HCT116 (cell line): ENCODE measurements around the gene MAML3. TPM values are rescaled to one million over a fixed set of nuclear protein-coding genes. Genes with fewer than 3 reads are reported as not detected.

Experiments used
- ATAC-seq: fragments of 200-7000 bp; cut with Tn5 transposase; 2 replicates; pipeline ENCODE4 v1.9.1; 2020; ENCODE audit warnings: mild to moderate bottlenecking, moderate library complexity
- BruUV-seq: library from RNA; stranded (reverse); fragments of 400-500 nt; replicated peaks from 2 replicates; lab custom pipeline; 2021; lab: Mats Ljungman, UMichigan
- CTCF ChIA-PET: fragments of 300-600 bp; sonication (Branson Sonifier 250); formaldehyde crosslinking; loops from one replicate; lab custom pipeline; 2021; ENCODE audit warnings: antibody characterized with exemption; lab: Charles Lee
- POLR2A ChIA-PET: fragments of 300-600, 350-600 bp; sonication (Branson Sonifier 250); formaldehyde crosslinking; loops from one replicate; lab custom pipeline; 2021; ENCODE audit warnings: antibody characterized with exemption; lab: Charles Lee
- RAD21 ChIA-PET, 2 experiments: fragments of 300-600 bp; sonication (Branson Sonifier 250); formaldehyde crosslinking; loops; one replicate each; lab custom pipeline; 2023; ENCODE audit warnings: low total read pairs in 2 of 2; ENCODE audit not compliant: uncharacterized antibody in 2 of 2, unreplicated experiment in 2 of 2, low non-redundant PET in 1 of 2; lab: Charles Lee
- DNase-seq: peaks from one replicate; pipeline ENCODE4 v3.0.0-alpha.2; 2010; ENCODE audit warnings: low read depth, low spot score
- H2AFZ ChIP-seq: fragments of 200-600 bp; shearing (Covaris generic), sonication (generic); 2 replicates; pipeline ENCODE4 v1.6.1; 2017; ENCODE audit warnings: low read depth, mixed run types, mixed read lengths, antibody characterized with exemption, low read length; ENCODE audit not compliant: poor library complexity, severe bottlenecking
- H3K27ac ChIP-seq: 2 replicates; pipeline ENCODE4 v1.5.1; 2012; ENCODE audit warnings: low read depth, low read length
- H3K27me3 ChIP-seq: fragments of 200-600 bp; sonication (generic); 2 replicates; pipeline ENCODE4 v1.6.1; 2016; ENCODE audit warnings: mixed run types, low read length, mixed read lengths; ENCODE audit not compliant: insufficient read depth
- H3K36me3 ChIP-seq, 2 experiments: fragments of 200-500 bp in 1 of 2; fragments of 200-600 bp in 1 of 2; sonication (Bioruptor generic) in 1 of 2; sonication (generic) in 1 of 2; 2 replicates each; pipeline versions ENCODE4 v1.5.1 to v1.6.1; 2014 to 2016; ENCODE audit warnings: low read length in 2 of 2, inconsistent platforms in 1 of 2, mixed read lengths in 1 of 2, mixed run types in 1 of 2; ENCODE audit not compliant: insufficient read depth in 2 of 2, control insufficient read depth in 1 of 2
- H3K4me1 ChIP-seq, 2 experiments: fragments of 200-600 bp in 1 of 2; sonication (generic) in 1 of 2; 2 replicates each; pipeline versions ENCODE4 v1.5.1 to v1.6.1; 2012 to 2017; ENCODE audit warnings: low read length in 2 of 2, inconsistent platforms in 1 of 2, mild to moderate bottlenecking in 1 of 2, mixed read lengths in 1 of 2, mixed run types in 1 of 2, moderate library complexity in 1 of 2; ENCODE audit not compliant: insufficient read depth in 2 of 2, control insufficient read depth in 1 of 2
- H3K4me2 ChIP-seq: fragments of 200-600 bp; sonication (generic); 2 replicates; pipeline ENCODE4 v1.6.1; 2017; ENCODE audit warnings: mixed run types, low read length, mixed read lengths
- H3K4me3 ChIP-seq, 2 experiments: fragments of 200-600 bp in 1 of 2; sonication (generic) in 1 of 2; replicated peaks in 1 of 2; 2 replicates each; pipeline ENCODE4 v1.5.1; 2011 to 2016; ENCODE audit warnings: low read length in 2 of 2, control low read depth in 1 of 2, low read depth in 1 of 2, mild to moderate bottlenecking in 1 of 2, mixed read lengths in 1 of 2, mixed run types in 1 of 2
- H3K79me2 ChIP-seq: fragments of 200-600 bp; sonication (generic); 2 replicates; pipeline ENCODE4 v1.6.1; 2017; ENCODE audit warnings: mild to moderate bottlenecking, mixed run types, low read length, moderate library complexity, mixed read lengths; ENCODE audit not compliant: insufficient read depth
- H3K9ac ChIP-seq: fragments of 200-600 bp; sonication (generic); 2 replicates; pipeline ENCODE4 v1.6.1; 2016; ENCODE audit warnings: low read length, mixed read lengths
- H3K9me2 ChIP-seq: fragments of 200-600 bp; sonication (generic), shearing (Covaris generic); 2 replicates; pipeline ENCODE4 v1.6.1; 2017; ENCODE audit warnings: mixed run types, mild to moderate bottlenecking, moderate library complexity; ENCODE audit not compliant: insufficient read depth
- H3K9me3 ChIP-seq, 2 experiments: fragments of 200-500 bp in 1 of 2; fragments of 200-600 bp in 1 of 2; sonication (Bioruptor generic) in 1 of 2; sonication (generic) in 1 of 2; 2 replicates each; pipeline ENCODE4 v1.6.1; 2014 to 2017; ENCODE audit warnings: low read length in 2 of 2, mixed read lengths in 2 of 2, inconsistent platforms in 1 of 2, low read depth in 1 of 2, mild to moderate bottlenecking in 1 of 2, mixed run types in 1 of 2, moderate library complexity in 1 of 2; ENCODE audit not compliant: control insufficient read depth in 1 of 2, insufficient read depth in 1 of 2
- H4K20me1 ChIP-seq: fragments of 200-600 bp; sonication (generic), shearing (Covaris generic); 2 replicates; pipeline ENCODE4 v1.6.1; 2017; ENCODE audit warnings: mixed run types, mild to moderate bottlenecking, moderate library complexity; ENCODE audit not compliant: insufficient read depth
- CBX3 ChIP-seq: IDR thresholded peaks from 2 replicates; pipeline ENCODE4 v1.6.1; 2012; ENCODE audit warnings: low read depth
- CEBPB ChIP-seq: IDR thresholded peaks from 2 replicates; pipeline ENCODE4 v1.6.1; 2012; ENCODE audit warnings: low read depth
- CTCF ChIP-seq, 3 experiments: fragments of 200-600 bp in 1 of 3; sonication (generic) in 1 of 3; IDR thresholded peaks in 2 of 3; conservative IDR thresholded peaks in 1 of 3; 2 replicates each; pipeline ENCODE4 v1.5.1; 2012 to 2017; ENCODE audit warnings: low read depth in 2 of 3, low read length in 2 of 3, antibody characterized with exemption in 1 of 3, borderline replicate concordance in 1 of 3, control low read depth in 1 of 3, mild to moderate bottlenecking in 1 of 3, mixed read lengths in 1 of 3, mixed run types in 1 of 3, moderate library complexity in 1 of 3; ENCODE audit not compliant: insufficient read depth in 1 of 3
- EGR1 ChIP-seq: IDR thresholded peaks from 2 replicates; pipeline ENCODE4 v1.6.1; 2012; ENCODE audit warnings: low read depth
- ELF1 ChIP-seq: IDR thresholded peaks from 2 replicates; pipeline ENCODE4 v1.6.1; 2012; ENCODE audit warnings: low read depth, borderline replicate concordance
- EZH2phosphoT487 ChIP-seq: fragments of 200-600 bp; IDR thresholded peaks from 2 replicates; pipeline ENCODE4 v1.6.1; 2018; ENCODE audit warnings: antibody characterized with exemption, borderline replicate concordance
- FOSL1 ChIP-seq: IDR thresholded peaks from 2 replicates; pipeline ENCODE4 v1.6.1; 2012; ENCODE audit warnings: low read depth
- JUND ChIP-seq: IDR thresholded peaks from 2 replicates; pipeline ENCODE4 v1.6.1; 2012
- MAX ChIP-seq: IDR thresholded peaks from 2 replicates; pipeline ENCODE4 v1.6.1; 2012
- POLR2A ChIP-seq: IDR thresholded peaks from 2 replicates; pipeline ENCODE4 v1.7.0; 2011; ENCODE audit warnings: borderline replicate concordance; ENCODE audit not compliant: insufficient read depth, insufficient read length; ENCODE audit errors: extremely low read depth
- POLR2AphosphoS5 ChIP-seq: IDR thresholded peaks from 2 replicates; pipeline ENCODE4 v1.6.1; 2011; ENCODE audit warnings: mild to moderate bottlenecking, low read depth, low read length, moderate library complexity
- SIN3A ChIP-seq: IDR thresholded peaks from 2 replicates; pipeline ENCODE4 v1.6.1; 2012; ENCODE audit warnings: low read depth
- SP1 ChIP-seq: IDR thresholded peaks from 2 replicates; pipeline ENCODE4 v1.6.1; 2012; ENCODE audit warnings: low read depth
- TCF7L2 ChIP-seq: IDR thresholded peaks from 2 replicates; pipeline ENCODE4 v1.7.0; 2011; ENCODE audit warnings: borderline replicate concordance, inconsistent platforms; ENCODE audit not compliant: insufficient read depth, insufficient read length; ENCODE audit errors: extremely low read depth
- YY1 ChIP-seq: IDR thresholded peaks from 2 replicates; pipeline ENCODE4 v1.6.1; 2011; ENCODE audit warnings: low read length, low read depth, moderate library complexity, mild to moderate bottlenecking; ENCODE audit not compliant: insufficient replicate concordance; ENCODE audit errors: extremely low read depth
- ZBTB33 ChIP-seq: IDR thresholded peaks from 2 replicates; pipeline ENCODE4 v1.6.1; 2011; ENCODE audit warnings: mild to moderate bottlenecking, low read length, moderate library complexity; ENCODE audit not compliant: insufficient replicate concordance; ENCODE audit errors: extremely low read depth
- ZFX ChIP-seq: fragments of 450-650 bp; IDR thresholded peaks from 2 replicates; pipeline ENCODE4 v1.6.1; 2017
- ZNF274 ChIP-seq: fragments of 200-500 bp; sonication (Bioruptor generic); IDR thresholded peaks from 2 replicates; pipeline ENCODE4 v1.6.1; 2014; ENCODE audit warnings: mild to moderate bottlenecking, low read depth, low read length, inconsistent platforms
- intact Hi-C: fragments of 100-400 bp; cut with micrococcal nuclease; formaldehyde crosslinking; loops from 2 replicates; pipeline ENCODE4 v1.10.0; 2022
- total RNA-seq: library from RNA; stranded (reverse); gene quantifications from one replicate; pipeline ENCODE4 v1.2.1, GENCODE V29; 2021; ENCODE audit not compliant: unreplicated experiment
- TF ChIP-seq, protein P1 (sequence below): IDR thresholded peaks from 2 replicates; pipeline ENCODE4 v1.6.1; 2012; ENCODE audit warnings: low read depth

Gene MAML3
- total RNA-seq, 1 experiment from 2014 or later: 3.1 TPM

DNA sequence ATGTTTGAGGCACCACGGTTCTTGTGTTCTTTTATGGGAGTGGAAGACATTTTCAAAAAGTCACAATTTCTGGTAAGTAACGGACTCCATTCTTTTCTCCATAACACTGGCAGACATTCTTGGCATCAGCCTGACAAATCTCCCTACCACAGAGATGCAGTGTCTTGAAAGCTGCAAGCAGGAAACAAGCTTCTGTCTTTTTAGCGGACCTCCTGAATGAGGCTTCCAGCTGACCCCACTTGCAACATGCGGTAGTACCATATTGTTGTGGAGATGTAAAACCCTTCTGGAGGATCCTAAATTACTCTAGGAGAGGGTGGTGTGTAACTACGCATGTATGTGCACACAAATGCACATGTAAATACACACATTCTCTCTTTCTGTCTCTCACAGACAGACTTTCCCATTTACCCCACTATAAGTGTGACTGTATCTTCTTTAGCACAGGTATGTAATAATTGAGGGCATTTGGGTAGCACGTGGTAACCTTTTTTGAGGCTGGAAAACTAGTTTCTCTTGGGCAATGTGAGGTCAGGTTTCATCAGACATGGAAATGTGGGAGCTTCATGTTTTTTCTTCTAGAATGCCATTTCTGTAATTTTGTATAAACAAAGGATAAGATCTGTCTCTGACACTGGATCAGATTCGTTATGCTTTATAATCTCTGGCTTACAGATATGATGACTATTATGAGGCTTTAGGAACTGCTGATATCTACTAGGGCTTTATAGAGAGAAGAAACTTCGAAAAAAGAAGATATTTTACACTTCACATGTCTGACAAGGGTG, 358.3 kb downstream of the MAML3 start:
- CTCF ChIA-PET: no interaction called here

More for the DNA sequence above, 358.3 kb downstream of the MAML3 start:
- Histone ChIP-seq H2AFZ (no peak overlapping the region), H3K36me3 (no peaks in the 10 kb centered on the region), H3K9me2 (no peaks in the 10 kb centered on the region), H3K4me1 (no peaks in the 10 kb centered on the region), H3K9me3 (no peaks in the 10 kb centered on the region), H3K4me3 (no peak overlapping the region), H3K9ac (no peak overlapping the region), H3K79me2 (no peaks in the 10 kb centered on the region), H3K4me2 (no peak overlapping the region), H4K20me1 (no peaks in the 10 kb centered on the region), H3K27ac (no peak overlapping the region), H3K27me3 (peaks cover 3% of the 10 kb centered on the region; the same call in 1 of the 2 replicates)
- BruUV-seq: no TSS peak
- ATAC-seq (no peak), DNase-seq (no peak)
- intact Hi-C loops: no loop called here
- no peak for TF ChIP-seq CBX3
- TF ChIP-seq SIN3A: no peak
- TF ChIP-seq TCF7L2: no peak
- no peak for TF ChIP-seq CTCF (IDR thresholded peaks at IDR 0.05 in 2 of 3, conservative IDR thresholded peaks at IDR 0.05 in 1 of 3; ENCODE audit: borderline replicate concordance in 1 of 3, insufficient read depth in 1 of 3, low read depth in 2 of 3, low read length in 2 of 3)
- TF ChIP-seq POLR2AphosphoS5: no peak
- TF ChIP-seq JUND: no peak
- TF ChIP-seq ELF1: no peak
- TF ChIP-seq YY1: no peak
- no peak for TF ChIP-seq POLR2A
- TF ChIP-seq, protein P1, sequence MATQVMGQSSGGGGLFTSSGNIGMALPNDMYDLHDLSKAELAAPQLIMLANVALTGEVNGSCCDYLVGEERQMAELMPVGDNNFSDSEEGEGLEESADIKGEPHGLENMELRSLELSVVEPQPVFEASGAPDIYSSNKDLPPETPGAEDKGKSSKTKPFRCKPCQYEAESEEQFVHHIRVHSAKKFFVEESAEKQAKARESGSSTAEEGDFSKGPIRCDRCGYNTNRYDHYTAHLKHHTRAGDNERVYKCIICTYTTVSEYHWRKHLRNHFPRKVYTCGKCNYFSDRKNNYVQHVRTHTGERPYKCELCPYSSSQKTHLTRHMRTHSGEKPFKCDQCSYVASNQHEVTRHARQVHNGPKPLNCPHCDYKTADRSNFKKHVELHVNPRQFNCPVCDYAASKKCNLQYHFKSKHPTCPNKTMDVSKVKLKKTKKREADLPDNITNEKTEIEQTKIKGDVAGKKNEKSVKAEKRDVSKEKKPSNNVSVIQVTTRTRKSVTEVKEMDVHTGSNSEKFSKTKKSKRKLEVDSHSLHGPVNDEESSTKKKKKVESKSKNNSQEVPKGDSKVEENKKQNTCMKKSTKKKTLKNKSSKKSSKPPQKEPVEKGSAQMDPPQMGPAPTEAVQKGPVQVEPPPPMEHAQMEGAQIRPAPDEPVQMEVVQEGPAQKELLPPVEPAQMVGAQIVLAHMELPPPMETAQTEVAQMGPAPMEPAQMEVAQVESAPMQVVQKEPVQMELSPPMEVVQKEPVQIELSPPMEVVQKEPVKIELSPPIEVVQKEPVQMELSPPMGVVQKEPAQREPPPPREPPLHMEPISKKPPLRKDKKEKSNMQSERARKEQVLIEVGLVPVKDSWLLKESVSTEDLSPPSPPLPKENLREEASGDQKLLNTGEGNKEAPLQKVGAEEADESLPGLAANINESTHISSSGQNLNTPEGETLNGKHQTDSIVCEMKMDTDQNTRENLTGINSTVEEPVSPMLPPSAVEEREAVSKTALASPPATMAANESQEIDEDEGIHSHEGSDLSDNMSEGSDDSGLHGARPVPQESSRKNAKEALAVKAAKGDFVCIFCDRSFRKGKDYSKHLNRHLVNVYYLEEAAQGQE: no peak
- TF ChIP-seq CEBPB: no peak
- TF ChIP-seq FOSL1: no peak
- TF ChIP-seq SP1: no peak
- no peak for TF ChIP-seq EGR1
- TF ChIP-seq EZH2phosphoT487: no peak
- no peak for TF ChIP-seq ZBTB33
- TF ChIP-seq ZFX: no peak
- no peak for TF ChIP-seq ZNF274
- no peak for TF ChIP-seq MAX
- POLR2A ChIA-PET: no interaction called here
- RAD21 ChIA-PET: no interaction called here
